Mammary epithelial cell (primary cell): ENCODE measurements around the gene INSR.

Source experiments
- CTCF ChIP-seq, 2 donors: IDR thresholded peaks in 1 of 2; conservative IDR thresholded peaks in 1 of 2; 2 replicates each; pipeline ENCODE4 v1.5.1; 2011 to 2012; ENCODE audit warnings: inconsistent platforms in 2 of 2, low read length in 2 of 2, mild to moderate bottlenecking in 2 of 2, control low read depth in 1 of 2, low read depth in 1 of 2; ENCODE audit not compliant: insufficient read depth in 1 of 2; ENCODE audit errors: extremely low read depth in 1 of 2
- EZH2 ChIP-seq: IDR thresholded peaks from 2 replicates; pipeline ENCODE4 v1.6.1; 2012; ENCODE audit warnings: low read length, inconsistent platforms, borderline replicate concordance

GRCh38 chr19:7258041-7258839, 36.0 kb downstream of the INSR start:
- TF ChIP-seq CTCF (conservative IDR thresholded peaks at IDR 0.05 in 1 of 2, IDR thresholded peaks at IDR 0.05 in 1 of 2; ENCODE audit: extremely low read depth in 1 of 2, insufficient read depth in 1 of 2, low read depth in 1 of 2, low read length in 2 of 2) (no peak), EZH2 (no peak)
